NCI-H2171 (cell line): ENCODE results near the gene PREX1.
"Not testable (repeated sequence)": the region's sequence is repeated elsewhere in the genome, so short reads cannot be mapped to it uniquely, and the experiment has no call there.

ENCODE experiments used
- DNase-seq: peaks from one replicate; lab custom pipeline; 2025; lab: John Stamatoyannopoulos, UW

The PREX1 gene

DNA sequence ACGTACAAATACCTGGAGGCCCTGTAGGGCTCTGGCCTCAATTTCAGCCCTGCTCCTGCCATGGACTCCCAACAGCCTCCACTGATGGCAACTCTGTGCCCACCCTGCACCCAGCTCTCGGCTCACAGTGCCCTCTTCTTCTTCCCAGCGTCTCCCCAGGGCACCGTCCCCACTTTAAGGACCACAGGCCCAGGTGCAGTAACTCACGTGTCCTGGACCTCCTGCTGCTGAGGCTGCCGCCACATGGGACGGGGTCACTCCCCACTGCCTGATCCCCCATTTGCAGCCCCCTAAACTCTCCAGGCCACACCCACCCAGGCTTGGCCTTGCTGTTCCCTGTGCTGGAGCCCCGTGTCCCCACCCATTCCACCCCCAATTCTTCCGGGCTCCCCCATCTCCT, 223.4 kb downstream of the PREX1 start:
- no peak for DNase-seq

DNA sequence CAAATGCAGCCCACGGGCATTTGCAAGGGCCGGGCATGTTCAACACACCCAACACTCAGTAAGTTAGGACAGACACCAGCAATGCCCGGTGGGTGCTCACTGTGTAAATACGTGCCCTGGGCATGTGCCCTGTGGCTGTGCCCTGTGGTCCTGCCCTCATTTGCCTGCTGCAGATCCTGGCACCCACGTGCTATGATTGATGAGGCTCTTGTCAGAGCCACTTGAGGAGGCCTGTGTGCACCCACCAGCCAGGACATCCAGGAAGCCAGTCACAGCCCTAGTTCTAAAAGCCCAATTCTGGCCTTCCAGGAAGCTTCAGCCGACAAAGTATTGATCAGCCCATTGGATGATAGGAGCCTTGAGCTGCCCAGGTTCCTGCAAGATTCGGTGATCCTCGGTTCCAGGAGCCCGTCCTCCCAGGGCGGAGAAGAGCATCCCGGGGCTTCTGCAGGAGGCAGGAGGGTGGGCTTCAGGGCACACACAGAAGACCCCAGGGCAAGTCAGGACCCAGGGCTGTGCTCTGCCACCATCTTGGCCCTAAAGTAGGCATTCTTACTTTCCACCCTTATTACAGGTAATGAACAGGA, 223.9 kb downstream of the PREX1 start:
- DNase-seq, result no peak

DNA sequence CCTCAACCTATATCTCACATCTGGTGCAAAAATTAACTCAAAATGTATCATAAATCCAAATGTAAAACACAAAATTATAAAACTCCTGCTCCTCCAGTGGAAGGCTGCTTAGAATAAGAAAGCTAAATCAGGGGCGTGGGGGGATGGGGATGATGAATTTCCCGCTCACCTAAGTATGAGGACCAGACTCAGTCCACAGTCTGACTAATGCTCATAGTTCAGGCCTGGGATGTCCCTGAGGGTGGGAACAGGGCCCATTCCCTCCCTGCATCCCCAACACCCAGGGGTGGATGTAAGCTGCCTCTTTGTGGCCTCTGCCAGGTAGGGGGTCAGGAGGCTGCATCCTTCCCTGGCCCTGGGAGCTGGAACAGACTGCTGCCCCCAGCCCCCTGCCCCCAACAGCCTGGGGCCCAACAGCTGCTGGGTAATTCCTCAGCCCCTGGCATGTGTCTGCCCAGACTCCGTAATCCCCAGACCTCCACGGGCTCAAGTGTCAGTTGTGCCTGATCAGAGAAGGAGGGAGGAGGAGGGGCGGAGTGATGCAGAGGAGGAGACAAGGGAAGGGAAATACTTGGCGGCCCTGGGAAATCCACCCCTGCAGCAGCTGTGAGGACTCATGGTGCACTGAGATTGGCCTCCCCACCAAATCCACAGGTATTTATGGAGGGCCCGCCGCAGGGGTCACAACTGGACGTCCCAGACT, 224.5 kb downstream of the PREX1 start:
- peak; percentile 64 for DNase-seq

DNA sequence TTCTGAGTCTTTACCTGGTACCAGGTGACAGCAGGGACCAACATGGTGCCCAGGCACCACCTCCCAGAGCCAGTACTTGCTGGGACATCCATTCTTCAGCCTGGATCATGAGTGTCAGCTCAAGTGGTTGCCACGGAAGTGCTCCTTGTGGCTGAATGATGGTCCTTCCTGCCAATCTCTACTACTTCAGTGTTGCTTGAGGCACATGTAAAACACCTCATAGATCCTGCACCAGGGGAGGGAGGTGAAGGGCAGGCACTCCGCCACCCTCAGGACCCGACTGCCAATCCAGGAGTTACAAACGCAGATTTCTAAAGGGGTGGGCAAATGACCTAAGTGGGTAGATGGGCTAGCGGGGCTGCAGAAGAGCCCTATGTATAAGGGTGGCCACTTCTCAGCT, 226.0 kb downstream of the PREX1 start:
- DNase-seq, result no peak

DNA sequence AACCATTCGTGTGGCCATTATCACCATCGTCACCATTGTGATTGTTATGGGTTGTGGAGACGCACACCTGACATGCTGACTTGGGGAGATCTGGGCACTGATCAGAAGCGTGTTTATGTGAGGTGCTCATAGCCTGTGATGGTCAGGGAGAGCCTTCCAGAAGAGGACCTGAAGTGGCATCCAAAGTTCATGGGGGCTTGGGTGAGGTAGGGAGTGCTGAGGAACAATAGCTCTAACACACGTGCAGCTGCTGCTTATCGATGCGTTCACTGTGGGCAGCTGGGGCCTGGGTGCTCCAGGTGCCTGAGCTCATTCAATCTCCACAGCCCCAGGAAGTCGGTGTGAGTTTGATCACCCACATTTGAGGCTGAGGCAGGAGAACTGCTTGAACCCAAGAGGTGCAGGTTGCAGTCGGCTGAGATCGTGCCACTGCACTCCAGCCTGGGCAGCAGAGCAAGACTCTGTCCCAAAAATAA, 227.3 kb downstream of the PREX1 start:
- DNase-seq, result peak; percentile 34

DNA sequence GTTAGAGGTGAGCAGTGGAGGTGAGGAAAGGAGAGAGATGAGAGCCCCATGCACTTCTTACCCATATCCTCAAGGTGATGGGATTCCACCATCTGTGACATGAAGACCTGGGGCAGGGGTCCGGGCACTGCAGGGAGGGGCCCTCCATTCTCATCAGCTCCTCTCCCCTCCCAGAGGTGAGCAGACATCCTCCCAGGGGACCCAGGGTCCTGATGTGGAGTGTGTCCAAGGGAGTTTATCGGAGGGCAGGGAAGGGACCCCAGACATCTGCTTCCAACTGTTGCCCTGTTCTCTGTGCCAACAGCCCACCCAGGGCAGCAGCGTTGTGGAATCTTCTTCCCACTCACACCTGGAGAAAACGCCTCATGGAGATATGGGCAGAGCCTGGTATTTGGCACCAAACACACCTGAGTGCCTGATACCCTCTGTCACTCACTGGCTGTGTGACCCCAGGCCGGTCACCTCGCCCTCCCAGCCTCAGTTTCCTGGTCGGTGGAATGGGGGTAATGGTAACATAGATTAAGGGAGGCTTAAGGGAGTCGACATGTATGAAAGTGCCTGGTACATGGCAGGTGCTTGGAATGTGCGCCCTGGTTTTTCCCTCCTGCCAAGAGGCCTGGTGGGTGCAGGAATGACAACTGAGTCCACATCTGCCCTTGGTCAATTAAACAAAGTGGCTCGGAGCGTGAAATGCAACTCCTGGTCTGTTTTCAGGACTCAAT, 227.9 kb downstream of the PREX1 start:
- DNase-seq, result no peak

DNA sequence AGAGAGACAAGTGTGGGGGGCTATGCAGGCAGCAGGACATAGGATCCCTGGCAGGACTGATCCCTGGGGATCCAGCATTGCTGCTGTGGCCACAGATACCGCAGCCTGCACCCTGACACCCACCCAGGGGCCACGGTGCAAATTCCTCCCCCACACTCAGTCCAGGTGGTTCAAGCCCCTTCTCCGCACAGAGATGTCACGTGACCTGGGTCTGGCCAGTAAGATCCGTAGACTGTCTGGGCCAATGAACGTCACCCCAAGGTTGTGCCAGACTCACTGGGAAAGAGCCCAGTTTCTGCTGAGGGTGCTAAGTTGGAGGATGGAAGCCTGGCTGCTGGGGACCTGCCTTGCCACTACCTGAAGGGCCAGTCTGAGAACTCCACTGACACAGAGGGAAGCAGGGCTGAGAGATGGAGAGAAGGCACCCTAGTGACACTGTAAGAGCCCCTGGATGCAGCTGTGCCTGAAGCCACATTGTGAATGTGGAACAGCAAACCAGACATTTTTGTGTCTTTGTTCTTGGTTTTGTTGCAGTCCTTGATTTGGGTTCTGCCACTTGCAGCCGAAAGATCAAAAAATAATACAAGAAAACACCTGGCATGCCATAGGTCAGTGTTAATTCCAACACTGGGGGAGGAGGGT, 228.6 kb downstream of the PREX1 start:
- no peak for DNase-seq

DNA sequence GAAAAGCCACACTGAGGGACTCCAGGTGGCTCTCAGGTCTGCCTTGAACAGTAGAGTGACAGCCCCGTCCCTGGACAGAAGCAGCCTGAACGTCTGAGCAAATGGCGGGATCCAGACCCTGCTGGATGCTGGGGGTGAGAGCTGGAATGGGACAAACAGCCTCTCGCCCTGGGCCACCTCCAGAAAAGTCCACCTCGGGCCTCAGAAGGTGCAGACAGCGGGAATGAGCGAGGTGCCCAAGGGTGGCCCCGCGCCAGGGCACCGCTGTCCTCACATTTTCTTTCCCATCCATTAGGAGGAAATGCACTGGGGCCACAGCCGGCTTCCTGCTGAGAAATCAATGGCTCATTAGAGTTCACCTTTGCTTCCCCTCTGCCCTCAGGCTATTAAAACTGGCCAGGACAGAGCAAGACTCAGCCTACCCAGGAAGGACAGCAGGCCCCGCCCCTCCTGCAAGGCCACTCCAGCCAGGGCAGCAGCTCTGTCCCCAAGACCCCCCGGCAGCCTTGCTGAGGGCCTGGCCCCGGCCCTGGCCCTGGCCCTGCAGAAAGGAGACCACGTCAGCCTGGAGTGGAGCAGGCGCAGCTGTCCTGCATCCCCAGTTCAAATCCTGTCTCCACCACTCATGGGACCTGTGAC, 229.4 kb downstream of the PREX1 start:
- DNase-seq, result not testable (repeated sequence)

DNA sequence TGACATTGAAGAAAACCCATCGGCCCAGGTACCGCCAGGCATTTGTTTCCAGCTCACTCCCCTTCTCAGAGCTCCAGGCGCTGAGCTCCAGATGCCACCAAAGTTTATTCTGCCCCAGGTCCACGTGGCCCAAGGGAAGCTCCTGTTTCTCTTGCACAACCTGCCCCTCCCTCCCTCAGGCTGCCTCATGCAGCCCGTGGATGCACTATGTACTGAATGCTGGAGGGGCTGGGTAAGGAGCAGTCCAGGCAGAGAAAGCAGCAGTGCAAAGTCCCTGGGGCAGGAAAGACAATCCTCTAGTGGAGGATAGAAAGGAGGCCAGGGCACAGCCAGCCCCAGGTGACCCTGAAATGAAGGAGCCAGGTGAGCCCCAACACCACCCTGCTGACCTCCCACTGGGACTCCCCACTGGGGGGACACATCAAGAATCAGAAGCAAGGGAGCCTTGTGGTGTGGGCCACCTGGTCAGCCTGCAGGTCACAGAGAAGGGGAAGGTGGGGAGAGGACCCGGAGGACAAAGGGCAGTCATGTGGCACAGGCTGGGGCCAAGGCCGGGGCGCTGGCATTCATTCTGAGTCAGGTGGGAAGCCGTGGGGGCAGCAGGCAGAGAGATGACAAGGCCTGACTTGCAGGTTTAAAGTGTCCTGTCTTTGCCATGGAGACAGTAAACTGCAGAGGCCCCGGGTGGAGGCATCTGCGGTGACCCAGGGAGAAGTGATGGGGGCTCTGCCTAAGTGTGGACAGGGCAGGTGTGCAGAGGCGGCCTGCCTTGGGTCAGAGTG, 230.1 kb downstream of the PREX1 start:
- peak; percentile 66 for DNase-seq

DNA sequence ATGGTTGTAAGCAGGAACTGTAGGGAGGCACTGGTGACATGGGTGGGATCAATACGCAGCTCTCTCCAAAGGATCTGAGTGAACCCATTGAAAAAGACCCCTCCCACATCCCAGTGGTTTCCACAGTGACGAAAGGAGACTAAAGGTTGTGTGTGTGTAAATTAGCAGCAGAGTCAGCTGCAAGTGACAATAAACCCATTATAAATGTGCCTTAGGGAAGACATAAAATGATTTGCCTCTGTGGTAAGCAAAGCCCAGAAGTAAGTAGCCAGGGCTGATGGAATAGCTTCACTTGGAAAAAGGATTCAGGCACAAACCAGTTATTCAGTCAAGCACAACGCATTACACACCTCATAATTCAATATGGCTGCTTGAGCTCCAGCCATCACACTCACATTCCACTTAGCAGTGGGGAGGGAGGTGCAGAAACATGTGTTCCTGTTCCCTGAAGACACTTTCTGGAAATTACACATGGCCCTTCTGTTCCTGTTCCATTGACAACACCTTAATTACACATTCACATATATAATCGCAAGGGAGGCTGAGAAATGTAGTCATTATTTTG, 231.4 kb downstream of the PREX1 start:
- no peak for DNase-seq

DNA sequence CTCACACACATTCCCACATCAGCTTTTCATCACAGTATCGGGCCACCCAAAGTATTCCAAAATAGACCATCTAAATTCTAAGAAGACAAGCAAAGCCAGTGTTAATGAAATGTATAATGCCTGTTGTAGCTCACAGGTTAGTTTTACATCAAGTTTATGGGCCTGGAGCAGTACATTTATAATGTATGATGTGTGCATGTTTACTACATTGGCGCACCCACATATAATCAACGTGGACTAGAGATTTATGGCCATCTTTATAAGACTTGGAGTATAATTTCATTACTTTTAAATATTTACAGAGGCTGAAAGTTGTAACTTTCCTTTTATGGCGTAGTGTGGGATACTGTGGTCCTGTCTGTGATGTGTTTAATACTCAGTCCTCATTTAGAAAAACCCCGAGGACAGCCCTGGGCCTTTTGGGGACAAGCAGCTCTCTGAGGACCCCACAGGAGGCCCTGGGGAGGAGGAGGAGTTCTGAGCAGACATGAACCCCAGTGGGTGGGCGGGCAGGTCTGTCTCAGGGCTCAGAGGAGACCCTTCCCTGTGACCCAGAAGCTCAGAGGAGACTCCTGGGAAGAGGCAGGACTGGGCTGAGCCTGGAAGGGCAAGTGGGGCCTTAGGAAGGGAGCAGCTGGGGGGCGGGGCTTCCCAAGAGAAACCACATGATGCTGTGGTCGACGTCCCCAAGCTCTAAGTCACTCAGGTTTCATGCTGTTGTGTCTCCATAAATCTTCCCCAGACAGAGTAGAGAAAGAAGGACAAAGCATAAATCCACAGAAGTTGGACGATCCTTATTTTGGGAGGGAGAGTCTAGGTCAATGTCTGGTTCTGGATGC, 232.1 kb downstream of the PREX1 start:
- DNase-seq, result no peak

DNA sequence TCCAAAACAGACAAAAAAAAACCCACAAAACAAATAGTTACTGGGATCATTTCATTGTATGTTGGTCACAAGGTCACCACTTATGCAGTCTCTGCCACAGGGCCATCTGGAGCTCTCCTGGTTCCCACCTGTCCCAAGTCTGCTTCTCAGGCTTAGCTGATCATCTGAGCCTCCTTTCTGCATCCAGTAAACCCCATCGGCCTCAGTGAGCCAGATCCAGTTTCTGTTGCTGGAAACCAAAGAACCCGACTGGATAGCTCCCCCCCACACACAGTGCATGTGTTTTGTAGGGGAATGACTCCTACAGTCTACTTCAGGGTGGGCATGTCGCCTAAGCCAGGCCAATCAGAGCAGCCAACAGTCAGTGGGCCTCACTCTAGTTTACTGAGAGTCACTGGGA, 233.3 kb downstream of the PREX1 start:
- peak; percentile 34 for DNase-seq

DNA sequence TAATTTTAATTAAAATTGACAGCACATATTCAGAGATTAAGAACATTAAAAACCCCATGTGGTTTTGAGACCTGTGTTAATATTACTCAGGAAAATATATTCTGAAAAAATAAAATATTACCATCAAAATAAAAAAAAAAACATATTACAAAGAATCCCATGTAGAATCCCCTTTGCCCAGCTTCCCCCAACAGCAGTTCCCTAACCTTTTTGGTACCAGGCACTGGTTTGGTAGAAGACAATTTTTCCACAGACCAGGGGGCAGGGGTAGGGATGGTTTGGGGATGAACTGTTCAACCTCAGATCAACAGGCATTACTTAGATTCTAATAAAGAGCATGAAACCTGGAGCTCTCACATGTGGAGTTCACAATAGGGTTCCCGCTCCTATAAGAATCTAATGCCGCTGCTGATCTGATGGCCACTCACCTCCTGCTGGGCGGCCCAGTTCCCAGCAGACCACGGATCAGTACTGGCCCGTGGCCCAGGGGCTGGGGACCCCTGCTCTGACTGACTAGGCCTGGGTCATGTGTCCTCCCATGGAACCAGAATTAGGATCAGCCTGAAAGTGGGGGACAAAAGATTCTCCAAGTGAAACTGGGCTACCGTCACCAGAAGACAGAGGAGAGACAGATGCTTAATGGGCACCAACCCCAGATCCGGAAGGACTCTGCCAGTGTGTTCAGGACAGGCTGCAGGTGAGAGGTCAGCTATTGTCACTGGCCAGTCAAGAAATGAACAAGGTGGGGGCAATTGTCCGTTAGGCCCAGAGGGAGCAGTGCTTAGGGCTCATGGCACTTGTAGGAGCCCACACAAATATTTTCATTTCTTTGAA, 235.5 kb downstream of the PREX1 start:
- DNase-seq, result no peak

DNA sequence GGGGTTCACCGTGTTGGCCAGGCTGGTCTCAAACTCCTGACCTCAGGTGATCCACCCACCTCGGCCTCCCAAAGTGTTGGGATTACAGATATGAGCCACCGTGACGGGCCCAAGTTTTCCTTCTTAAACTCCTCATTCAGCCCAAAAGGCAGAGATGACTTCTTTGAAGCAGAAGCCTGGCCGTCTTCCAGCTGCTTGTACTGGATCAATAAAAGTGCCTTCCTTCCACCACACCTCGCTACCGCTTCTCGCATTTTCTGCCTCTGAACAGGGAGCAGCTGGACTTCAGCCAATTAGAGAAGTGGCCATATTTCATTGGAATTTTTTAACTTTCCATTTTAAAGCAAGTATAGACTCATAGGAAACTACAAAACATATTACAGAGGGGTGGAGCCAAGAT, 241.1 kb downstream of the PREX1 start:
- DNase-seq, result peak; percentile 47

DNA sequence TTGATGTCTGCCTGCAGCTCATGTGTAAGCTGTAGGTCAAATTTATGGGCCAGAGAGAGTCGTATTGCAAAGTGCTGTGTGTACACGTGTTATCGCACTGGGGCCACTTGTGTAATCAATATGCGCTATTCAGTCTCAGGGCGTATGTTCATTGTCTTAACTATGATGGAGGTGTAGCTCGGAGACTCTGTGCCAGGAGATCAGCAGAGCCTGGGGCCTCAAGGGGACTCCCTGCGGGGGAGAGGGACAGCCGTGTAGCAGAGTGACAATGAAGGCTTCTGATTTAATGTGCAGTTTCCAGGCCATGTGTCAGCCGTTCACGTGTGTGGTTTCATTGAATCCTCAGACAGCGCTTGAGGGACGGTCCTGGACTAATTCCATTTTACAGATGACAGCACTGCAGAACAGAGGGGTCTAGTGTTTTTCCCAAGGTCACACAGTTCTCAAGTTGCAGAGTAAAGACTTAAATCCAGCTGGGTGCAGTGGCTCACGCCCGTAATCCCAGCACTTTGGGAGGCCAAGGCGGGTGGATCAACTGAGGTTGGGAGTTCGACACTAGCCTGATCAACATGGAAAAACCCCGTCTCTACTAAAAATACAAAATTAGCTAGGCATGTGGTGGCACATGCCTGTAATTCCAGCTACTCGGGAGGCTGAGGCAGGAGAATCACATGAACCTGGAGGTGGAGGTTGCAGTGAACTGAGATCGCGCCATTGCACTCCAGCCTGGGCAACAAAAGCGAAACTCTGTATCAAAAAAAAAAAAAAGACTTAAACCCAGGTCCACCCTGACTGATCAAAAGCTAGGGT, 242.5 kb downstream of the PREX1 start:
- peak; percentile 35 for DNase-seq

DNA sequence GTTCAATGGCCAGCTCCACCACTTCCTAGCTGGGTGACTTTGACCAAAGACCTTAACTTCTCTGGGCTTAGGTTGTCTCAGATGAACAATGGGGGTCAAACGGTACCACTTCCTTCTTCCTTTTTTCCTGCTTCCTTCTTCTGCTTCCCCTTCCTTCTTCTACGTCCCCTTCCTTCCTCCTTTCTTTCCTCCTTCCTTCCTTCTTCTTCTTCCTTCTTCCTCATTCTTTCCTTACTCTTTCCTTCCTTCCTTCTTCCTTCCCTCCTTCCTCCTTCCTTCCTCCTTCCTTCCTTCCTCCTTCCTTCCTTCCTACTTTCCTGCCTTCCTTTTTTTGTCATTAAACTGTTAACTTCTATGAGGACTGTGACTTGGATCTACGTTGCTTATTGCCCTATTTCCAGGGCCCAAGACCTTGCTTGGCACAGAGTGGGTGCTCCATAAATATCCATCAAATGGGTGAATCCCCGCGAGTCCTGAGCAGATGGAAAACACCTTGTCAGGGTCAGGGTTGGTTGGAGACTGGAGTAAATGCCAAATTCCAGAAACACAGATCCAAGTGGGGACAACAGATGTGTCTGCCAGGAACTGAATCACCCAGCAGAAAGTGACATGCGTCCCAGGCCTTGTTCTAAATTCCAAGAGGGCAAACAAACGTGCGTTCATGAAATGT, 243.3 kb downstream of the PREX1 start:
- no peak for DNase-seq

DNA sequence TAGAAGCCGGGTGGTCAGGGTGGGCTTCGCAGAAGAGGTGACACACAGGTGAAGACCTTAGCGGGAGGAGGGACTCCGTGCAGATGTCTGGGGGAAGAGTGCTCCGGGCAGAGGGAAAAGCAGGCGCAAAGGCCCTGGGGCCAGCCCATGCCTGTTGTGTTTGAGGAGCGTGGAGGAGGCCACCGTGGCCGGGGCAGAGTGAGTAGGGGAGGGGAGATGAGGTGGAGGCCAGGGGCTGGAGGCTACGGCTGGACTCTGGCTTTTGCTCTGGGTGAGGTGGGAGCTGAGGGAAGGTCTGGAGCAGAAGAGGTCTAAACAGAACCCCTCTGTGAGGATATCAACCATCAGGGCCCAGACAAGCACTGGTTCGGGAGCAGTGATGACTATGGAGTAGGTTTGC, 244.0 kb downstream of the PREX1 start:
- DNase-seq, result no peak

DNA sequence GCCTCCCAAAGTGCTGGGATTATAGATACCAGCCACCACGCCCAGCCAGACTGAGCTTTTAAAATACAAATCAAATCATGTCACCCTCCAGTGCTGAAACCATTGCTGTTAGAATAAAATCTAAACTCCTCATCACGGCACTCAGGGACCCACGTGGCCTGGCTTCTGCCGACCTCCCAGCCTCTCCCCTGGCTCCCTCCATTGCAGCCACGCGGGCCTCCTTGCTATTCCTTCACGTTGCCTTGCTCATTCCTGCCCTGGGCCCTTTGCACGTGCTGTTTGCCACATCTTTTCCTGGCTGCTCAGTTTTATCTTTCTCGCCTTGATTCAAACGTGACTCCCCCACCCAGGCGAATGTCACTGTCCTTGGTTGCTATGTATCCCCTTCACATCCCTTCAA, 244.6 kb downstream of the PREX1 start:
- no peak for DNase-seq
